GM12873 (cell line): ENCODE data around the gene RBP2.

Experiments used
- TF ChIP-seq, protein P1 (sequence below): IDR thresholded peaks from 2 replicates; pipeline ENCODE4 v1.5.1; 2012; ENCODE audit warnings: low read depth, mild to moderate bottlenecking, moderate library complexity, low read length, control low read depth; ENCODE audit not compliant: insufficient read depth; ENCODE audit errors: missing control alignments

The RBP2 gene

DNA sequence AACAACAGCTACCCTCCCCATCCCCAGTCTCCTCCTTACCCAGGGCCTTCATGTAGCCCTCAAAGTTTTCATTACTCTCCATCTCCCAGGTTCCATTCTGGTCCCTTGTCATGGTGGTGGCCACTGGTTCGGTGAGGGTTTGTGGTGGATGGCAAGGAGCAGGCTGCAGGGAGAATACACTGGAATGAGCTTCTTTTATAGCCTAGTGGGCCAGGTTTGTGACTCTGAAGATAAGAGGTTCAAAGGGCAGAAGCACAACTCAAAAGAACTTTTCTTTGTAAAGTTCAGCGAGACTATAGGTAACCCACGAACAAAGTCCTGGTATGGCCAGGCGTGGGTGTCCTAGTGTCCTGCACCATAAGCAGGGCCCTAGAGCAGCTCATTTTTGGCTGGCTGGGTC lies at the start of gene RBP2:
RBP2 (minus strand) TSS at position 169 of the 400 bp plus-strand sequence; CDS start at position 112, 57 bp downstream.
- TF ChIP-seq, protein P1, sequence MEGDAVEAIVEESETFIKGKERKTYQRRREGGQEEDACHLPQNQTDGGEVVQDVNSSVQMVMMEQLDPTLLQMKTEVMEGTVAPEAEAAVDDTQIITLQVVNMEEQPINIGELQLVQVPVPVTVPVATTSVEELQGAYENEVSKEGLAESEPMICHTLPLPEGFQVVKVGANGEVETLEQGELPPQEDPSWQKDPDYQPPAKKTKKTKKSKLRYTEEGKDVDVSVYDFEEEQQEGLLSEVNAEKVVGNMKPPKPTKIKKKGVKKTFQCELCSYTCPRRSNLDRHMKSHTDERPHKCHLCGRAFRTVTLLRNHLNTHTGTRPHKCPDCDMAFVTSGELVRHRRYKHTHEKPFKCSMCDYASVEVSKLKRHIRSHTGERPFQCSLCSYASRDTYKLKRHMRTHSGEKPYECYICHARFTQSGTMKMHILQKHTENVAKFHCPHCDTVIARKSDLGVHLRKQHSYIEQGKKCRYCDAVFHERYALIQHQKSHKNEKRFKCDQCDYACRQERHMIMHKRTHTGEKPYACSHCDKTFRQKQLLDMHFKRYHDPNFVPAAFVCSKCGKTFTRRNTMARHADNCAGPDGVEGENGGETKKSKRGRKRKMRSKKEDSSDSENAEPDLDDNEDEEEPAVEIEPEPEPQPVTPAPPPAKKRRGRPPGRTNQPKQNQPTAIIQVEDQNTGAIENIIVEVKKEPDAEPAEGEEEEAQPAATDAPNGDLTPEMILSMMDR: no peak

DNA sequence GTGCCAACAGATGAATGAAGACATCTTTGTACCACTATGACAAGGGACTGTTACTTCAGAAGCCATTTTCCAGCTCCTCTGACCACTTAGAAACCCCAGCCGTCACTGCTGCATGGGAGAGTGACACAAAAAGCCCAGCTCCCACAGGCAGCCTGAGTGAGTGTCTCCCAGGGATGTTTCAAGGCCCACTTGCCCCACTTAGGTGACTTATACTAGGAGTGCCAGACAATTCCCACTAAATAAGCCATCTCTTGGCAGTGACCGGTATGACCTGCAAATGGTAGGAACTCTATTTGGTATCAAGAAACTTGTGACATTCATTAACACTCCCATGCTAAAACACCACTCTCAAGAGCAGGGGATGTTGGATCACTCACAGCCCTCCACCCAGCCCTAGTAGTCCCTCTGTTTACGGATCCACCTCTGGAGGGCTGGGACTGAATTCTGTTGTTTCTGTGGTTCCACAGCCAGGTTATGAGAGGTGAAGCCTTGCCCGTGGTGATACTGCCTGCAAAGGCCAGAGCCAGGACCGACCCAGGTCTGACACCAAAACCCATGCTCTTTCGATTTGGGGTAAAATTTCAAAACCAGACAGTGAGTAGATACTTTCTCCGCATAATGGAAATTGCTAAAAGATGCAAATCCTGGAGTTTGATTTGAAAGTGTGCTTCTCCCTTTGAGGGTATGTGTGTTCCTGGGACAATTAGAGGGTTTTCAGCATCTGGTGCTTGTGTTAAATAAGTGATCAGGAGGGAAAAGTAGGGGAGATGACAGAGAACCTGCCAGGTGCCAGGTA lies 48.7 kb upstream of the RBP2 start:
- TF ChIP-seq, protein P1: no peak

DNA sequence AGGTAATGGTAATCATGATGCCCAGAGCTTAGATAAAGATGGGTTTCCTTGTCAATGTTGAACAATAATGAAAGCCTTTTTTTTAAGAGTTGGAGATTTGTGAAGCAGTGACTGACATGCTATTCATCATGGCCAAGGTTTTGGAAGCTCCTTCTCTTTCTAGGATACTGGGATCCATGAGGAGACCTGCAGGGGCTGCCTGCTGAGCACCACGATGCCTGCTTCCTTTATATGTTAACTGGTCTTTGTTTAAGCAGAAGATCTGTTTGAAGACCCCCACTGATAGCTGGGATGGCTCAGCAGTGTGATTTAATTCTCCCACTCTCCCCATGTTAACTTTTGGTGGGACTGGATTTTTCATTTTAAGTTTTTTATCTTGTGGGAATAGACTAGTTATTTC lies 47.4 kb upstream of the RBP2 start:
- TF ChIP-seq, protein P1: no peak

DNA sequence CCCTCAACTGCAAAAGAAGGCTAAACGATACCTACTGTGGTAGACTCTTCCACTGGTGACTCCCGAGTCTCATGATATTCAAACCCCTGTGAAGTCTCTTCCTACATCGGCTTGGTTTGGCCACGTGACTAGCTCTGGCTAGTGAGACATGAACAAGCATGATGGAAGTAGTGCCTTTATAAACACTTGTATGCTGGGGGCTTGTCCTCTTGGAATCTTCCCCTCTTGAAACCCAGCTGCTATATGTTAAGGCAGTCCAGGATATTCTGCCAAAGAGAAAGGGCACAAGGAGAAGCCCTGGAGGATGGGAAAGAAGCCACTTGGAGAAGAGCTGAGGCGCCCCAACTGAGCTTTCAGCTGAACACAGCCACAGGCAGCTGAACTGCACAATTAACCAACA lies 46.9 kb upstream of the RBP2 start:
- TF ChIP-seq, protein P1: no peak

DNA sequence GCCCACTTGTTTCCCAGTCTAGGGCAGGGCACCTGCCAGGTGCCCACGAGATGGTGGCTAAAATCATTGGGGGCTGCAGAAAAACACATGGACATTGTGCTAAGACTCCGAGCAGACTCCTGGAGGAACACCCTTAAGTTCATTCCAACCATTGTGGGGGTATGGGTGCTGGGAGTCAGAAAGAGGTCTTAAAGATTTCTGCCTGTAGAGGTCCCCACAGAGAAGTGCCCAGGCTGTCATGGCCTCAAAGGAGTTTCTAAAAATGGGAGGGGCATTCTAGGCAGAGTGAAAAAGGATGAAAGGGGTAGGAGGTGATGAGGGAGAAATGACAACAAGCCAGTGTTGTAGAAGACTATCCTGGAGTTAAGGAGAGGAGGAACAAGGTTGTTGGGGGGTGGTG lies 46.1 kb upstream of the RBP2 start:
- TF ChIP-seq, protein P1: no peak

DNA sequence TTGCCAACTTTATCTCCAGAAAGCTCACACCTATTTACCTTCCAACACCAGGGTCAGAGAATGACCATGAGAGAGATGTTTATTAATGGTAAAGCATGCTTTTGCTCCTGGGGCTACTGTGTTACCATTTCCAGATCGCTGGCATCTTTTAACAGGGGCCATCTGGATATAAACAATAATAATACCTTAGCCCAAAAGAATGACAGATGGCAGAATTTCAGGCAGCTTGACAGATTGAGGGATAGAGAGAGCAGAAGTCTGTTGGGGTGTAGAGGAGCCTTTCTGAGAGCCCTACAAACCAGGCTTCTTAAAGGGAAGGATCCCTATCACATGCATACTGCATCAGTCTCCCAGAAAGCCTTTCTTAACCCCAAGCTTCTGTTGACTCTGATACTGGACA lies 45.5 kb upstream of the RBP2 start:
- TF ChIP-seq, protein P1: no peak

DNA sequence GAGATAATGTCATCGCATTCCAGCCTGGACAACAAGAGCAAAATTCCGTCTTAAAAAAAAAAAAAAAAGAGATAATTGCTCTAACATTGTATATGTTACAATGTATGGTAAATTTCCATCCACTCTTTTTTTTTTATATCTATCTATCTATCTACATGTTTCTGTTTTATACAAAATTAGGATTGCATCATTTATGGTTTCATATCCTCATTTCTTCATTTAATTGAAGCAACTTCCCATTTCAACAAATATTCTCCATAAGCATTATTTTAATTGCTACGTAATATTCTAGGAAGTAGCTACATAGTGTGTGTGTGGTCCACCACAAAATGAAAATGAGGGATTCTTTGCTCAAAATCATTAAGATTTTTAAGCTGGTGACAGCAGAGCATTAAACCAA lies 44.8 kb upstream of the RBP2 start:
- TF ChIP-seq, protein P1: no peak
